Cardiac ventricle fibroblast (primary cell): ENCODE data around the gene SMARCB1. TPM values are rescaled to one million over a fixed set of nuclear protein-coding genes. Genes with fewer than 3 reads are reported as not detected.

Experiments used
- total RNA-seq: library from RNA; depleted of rRNA; stranded (reverse); fragments of >200 nt; gene quantifications from 2 replicates; pipeline ENCODE4 v1.2.3, GENCODE V29; 2015

SMARCB1 gene
- 60.0 and 71.9 TPM in 2 replicates for total RNA-seq

GRCh38 chr22:23786752-23787599, at the start of gene SMARCB1:
Gene SMARCB1 (plus strand): TSS chr22:23786966. CDS start chr22:23787170, 204 bp downstream.

GRCh38 chr22:23750714-23751440, 35.9 kb upstream of the SMARCB1 start, which contains the start of gene ZNF70:
Gene ZNF70 (minus strand): TSS chr22:23751112. CDS start chr22:23745140, 5,972 bp downstream.

GRCh38 chr22:23754220-23754919, 32.4 kb upstream of the SMARCB1 start, which contains the start of gene VPREB3:
Gene VPREB3 (minus strand): TSS chr22:23754425. CDS start chr22:23754363, 62 bp downstream.

GRCh38 chr22:23762842-23763578, 23.8 kb upstream of the SMARCB1 start, which contains the start of gene C22orf15:
Gene C22orf15 (plus strand): TSS chr22:23762990. CDS start chr22:23763307, 317 bp downstream.

GRCh38 chr22:23767673-23768548, 18.9 kb upstream of the SMARCB1 start, which contains the start of gene CHCHD10:
Gene CHCHD10 (minus strand): TSS chr22:23767972. CDS start chr22:23767874, 98 bp downstream.

GRCh38 chr22:23772649-23773473, 13.9 kb upstream of the SMARCB1 start, which contains the start of gene MMP11:
Gene MMP11 (plus strand): TSS chr22:23772849. CDS start chr22:23772871, 22 bp downstream.

GRCh38 chr22:23838681-23839468, 52.1 kb downstream of the SMARCB1 start, which contains the start of gene DERL3:
Gene DERL3 (minus strand): TSS chr22:23839006. CDS start chr22:23838987, 19 bp downstream.

GRCh38 chr22:23857606-23858483, 71.1 kb downstream of the SMARCB1 start, which contains the start of gene SLC2A11:
Gene SLC2A11 (plus strand): TSS chr22:23857875. CDS start chr22:23858000, 125 bp downstream.

Other genes starting within 250 kb of the SMARCB1 start
- not detected in 2 replicates for gene IGLL1, start 206.7 kb upstream of the SMARCB1 start, total RNA-seq
- gene DRICH1, start 154.6 kb upstream of the SMARCB1 start, total RNA-seq = not detected in 2 replicates
- not detected in 2 replicates for gene RGL4, start 96.0 kb upstream of the SMARCB1 start, total RNA-seq
- gene ZNF70, start 35.9 kb upstream of the SMARCB1 start, total RNA-seq = 4.4 and 5.3 TPM in 2 replicates
- not detected in 2 replicates for gene VPREB3, start 32.5 kb upstream of the SMARCB1 start, total RNA-seq
- gene C22orf15, start 24.0 kb upstream of the SMARCB1 start, total RNA-seq = not detected in 2 replicates
- gene CHCHD10, start 19.0 kb upstream of the SMARCB1 start, total RNA-seq = 0.29 TPM in 1 of 2 replicates, not detected in the other
- 6.2 and 8.5 TPM in 2 replicates for gene MMP11, start 14.1 kb upstream of the SMARCB1 start, total RNA-seq
- gene DERL3, start 52.0 kb downstream of the SMARCB1 start, total RNA-seq = 0.06 TPM in 1 of 2 replicates, not detected in the other
- 5.2 and 5.3 TPM in 2 replicates for gene SLC2A11, start 70.9 kb downstream of the SMARCB1 start, total RNA-seq
- gene MIF, start 107.4 kb downstream of the SMARCB1 start, total RNA-seq = 800 and 820 TPM in 2 replicates
- 1.4 and 1.8 TPM in 2 replicates for gene GSTT2B, start 174.2 kb downstream of the SMARCB1 start, total RNA-seq
- 0.87 TPM in 1 of 2 replicates, not detected in the other for gene DDTL, start 179.9 kb downstream of the SMARCB1 start, total RNA-seq
- gene DDT, start 187.5 kb downstream of the SMARCB1 start, total RNA-seq = 126 and 128 TPM in 2 replicates
- gene GSTT2, start 193.2 kb downstream of the SMARCB1 start, total RNA-seq = not detected in 2 replicates
- gene GSTT4, start 218.5 kb downstream of the SMARCB1 start, total RNA-seq = not detected in 2 replicates
- 24.9 and 25.3 TPM in 2 replicates for gene CABIN1, start 224.3 kb downstream of the SMARCB1 start, total RNA-seq